ENCODE results near the gene DAPK2. TPM values are rescaled to one million over a fixed set of nuclear protein-coding genes. Genes with fewer than 3 reads are reported as not detected.

The DAPK2 gene
- total RNA-seq, 4 donors from 2014 or later: 45.1 to 244 (median 107) TPM

DNA sequence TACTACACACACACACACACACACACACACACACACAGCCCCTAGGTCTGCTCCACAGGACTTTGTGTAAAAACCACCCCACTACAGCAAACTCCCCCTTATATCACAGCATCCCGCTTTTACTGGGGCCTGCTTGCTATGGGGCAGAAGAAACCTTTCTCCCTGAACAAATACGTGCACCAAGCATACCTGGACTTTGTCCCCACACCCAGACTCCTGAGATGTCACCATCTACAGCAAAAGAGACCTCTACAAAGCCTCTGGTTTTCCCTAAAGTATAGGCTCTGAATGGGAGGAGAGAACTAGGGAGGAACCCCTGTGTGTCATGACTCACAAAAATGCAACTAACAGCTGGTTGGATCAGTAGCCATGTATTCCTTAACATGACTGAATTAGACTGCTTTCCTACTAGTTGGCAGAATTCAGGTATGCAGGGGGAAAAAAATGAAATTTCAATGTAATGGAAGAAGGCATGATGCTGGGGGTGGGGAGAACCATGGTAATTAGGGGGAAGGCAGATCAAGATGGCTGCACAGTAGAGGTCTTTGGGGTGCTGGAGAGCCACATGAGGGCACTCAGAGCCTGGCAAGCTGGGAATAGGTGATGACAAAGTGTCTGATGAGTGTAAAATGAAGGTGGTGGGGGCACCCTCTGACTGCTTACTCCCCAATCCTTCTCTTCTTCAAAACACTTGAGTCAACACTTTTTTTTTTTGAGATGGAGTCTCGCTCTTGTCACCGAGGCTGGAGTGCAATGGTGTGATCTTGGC, 45.9 kb downstream of the DAPK2 start:
- no peaks in the 10 kb centered on the region for H3K9me3 ChIP-seq
- peaks cover 7 to 47% (median 26%) of the 10 kb centered on the region in 4 donors for H3K4me1 ChIP-seq
- intact Hi-C loops (cut with DNase I; ENCODE audit: low total_unique reads) (no loop called here), in situ Hi-C loops (cut with MboI; ENCODE audit: low pct_ligation_motif_present in 1 of 4, low pct_unique_long_range_greater_than_20kb in 1 of 4, low sequenced_read_pairs in 3 of 4) (no loop called here)
- no peaks in the 10 kb centered on the region for H3K36me3 ChIP-seq
- no peaks in the 10 kb centered on the region for H3K27me3 ChIP-seq
- no peak for DNase-seq
- TF ChIP-seq POLR2A (IDR thresholded peaks at IDR 0.05) (no peak), EP300 (IDR thresholded peaks at IDR 0.05; ENCODE audit: low read depth) (no peak), POLR2AphosphoS5 (IDR thresholded peaks at IDR 0.05) (no peak)
- TF ChIP-seq, protein P1, sequence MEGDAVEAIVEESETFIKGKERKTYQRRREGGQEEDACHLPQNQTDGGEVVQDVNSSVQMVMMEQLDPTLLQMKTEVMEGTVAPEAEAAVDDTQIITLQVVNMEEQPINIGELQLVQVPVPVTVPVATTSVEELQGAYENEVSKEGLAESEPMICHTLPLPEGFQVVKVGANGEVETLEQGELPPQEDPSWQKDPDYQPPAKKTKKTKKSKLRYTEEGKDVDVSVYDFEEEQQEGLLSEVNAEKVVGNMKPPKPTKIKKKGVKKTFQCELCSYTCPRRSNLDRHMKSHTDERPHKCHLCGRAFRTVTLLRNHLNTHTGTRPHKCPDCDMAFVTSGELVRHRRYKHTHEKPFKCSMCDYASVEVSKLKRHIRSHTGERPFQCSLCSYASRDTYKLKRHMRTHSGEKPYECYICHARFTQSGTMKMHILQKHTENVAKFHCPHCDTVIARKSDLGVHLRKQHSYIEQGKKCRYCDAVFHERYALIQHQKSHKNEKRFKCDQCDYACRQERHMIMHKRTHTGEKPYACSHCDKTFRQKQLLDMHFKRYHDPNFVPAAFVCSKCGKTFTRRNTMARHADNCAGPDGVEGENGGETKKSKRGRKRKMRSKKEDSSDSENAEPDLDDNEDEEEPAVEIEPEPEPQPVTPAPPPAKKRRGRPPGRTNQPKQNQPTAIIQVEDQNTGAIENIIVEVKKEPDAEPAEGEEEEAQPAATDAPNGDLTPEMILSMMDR (IDR thresholded peaks at IDR 0.05): no peak
- WGBS, 2 donors (ENCODE audit: low coverage in 1 of 2): 69 to 100% methylated on average over 2 to 4 of the region's 4 CpGs
- no peak overlapping the region for H3K27ac ChIP-seq
- no peak overlapping the region for H3K4me3 ChIP-seq

DNA sequence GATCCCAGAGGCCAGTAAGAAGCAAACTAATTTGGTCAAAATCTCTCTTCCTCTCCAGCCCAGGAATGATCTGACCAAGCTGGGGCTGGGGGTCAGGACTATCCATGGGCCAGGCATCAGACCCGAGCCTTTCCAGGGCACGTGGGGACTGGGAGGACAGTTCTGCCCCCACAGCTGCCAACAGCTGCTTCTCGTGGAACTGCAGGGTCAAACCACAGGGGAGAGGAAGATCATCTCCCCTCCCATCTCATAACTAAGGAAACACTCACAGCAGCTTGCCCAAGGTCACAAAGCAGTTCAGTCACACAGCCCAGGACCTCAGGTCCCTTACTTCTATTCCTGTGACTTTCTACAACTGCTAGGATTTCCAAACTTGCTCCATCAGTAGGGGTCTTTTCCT, 47.1 kb downstream of the DAPK2 start:
- H3K9me3 ChIP-seq: no peaks in the 10 kb centered on the region
- in situ Hi-C loops (cut with MboI; ENCODE audit: low pct_ligation_motif_present in 1 of 4, low pct_unique_long_range_greater_than_20kb in 1 of 4, low sequenced_read_pairs in 3 of 4) (no loop called here), intact Hi-C loops (cut with DNase I; ENCODE audit: low total_unique reads) (no loop called here)
- H3K4me3 ChIP-seq: no peak overlapping the region
- no peaks in the 10 kb centered on the region for H3K36me3 ChIP-seq
- WGBS, 2 donors (ENCODE audit: low coverage in 1 of 2): 56% methylated on average over 3 of the region's 3 CpGs; no CpG with 5 or more reads in 1 of the 2 donors
- peak overlapping the region in 1 of 4 donors; percentile 20 for H3K27ac ChIP-seq
- TF ChIP-seq POLR2AphosphoS5 (IDR thresholded peaks at IDR 0.05): peak in 2 of 3 donors; percentile 39 to 40
- TF ChIP-seq, protein P1 (IDR thresholded peaks at IDR 0.05): no peak
- H3K4me1 ChIP-seq: peaks cover 3 to 36% (median 16%) of the 10 kb centered on the region in 4 donors
- DNase-seq: no peak
- H3K27me3 ChIP-seq: no peaks in the 10 kb centered on the region

DNA sequence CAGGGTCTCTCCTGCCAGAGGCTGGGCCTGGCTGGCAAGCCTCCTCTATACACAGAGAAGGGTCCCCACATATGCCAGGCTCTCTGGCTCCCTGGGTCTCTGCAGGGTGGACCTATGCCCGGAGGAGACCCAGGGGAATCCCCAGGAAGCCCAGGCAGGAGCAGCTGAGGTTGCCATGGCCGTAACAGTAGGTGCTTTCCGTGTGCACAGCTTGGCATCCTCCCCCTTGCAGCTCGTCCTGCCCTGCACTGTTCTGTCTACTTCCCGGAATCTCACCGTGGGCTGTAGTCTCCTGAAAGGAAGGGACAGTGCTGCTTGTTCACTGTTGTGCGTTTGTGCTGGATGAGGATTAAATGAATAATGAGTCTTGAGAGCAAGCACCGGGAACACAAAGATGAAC, 47.8 kb downstream of the DAPK2 start:
- WGBS, 2 donors (ENCODE audit: low coverage in 1 of 2): 54 to 63% methylated on average over 2 to 8 of the region's 8 CpGs
- Histone ChIP-seq H3K36me3 (no peaks in the 10 kb centered on the region), H3K27ac (no peak overlapping the region), H3K4me1 (peaks cover under 1 to 36% (median 13%) of the 10 kb centered on the region in 4 donors), H3K9me3 (no peaks in the 10 kb centered on the region), H3K27me3 (no peaks in the 10 kb centered on the region), H3K4me3 (no peak overlapping the region)
- no peak for TF ChIP-seq EP300 (IDR thresholded peaks at IDR 0.05; ENCODE audit: low read depth)
- TF ChIP-seq POLR2A (IDR thresholded peaks at IDR 0.05): no peak
- TF ChIP-seq, protein P1 (IDR thresholded peaks at IDR 0.05): no peak
- no peak for TF ChIP-seq POLR2AphosphoS5 (IDR thresholded peaks at IDR 0.05)
- in situ Hi-C loops (cut with MboI; ENCODE audit: low pct_ligation_motif_present in 1 of 4, low pct_unique_long_range_greater_than_20kb in 1 of 4, low sequenced_read_pairs in 3 of 4) (no loop called here), intact Hi-C loops (cut with DNase I; ENCODE audit: low total_unique reads) (no loop called here)
- peak; percentile 4 for DNase-seq

DNA sequence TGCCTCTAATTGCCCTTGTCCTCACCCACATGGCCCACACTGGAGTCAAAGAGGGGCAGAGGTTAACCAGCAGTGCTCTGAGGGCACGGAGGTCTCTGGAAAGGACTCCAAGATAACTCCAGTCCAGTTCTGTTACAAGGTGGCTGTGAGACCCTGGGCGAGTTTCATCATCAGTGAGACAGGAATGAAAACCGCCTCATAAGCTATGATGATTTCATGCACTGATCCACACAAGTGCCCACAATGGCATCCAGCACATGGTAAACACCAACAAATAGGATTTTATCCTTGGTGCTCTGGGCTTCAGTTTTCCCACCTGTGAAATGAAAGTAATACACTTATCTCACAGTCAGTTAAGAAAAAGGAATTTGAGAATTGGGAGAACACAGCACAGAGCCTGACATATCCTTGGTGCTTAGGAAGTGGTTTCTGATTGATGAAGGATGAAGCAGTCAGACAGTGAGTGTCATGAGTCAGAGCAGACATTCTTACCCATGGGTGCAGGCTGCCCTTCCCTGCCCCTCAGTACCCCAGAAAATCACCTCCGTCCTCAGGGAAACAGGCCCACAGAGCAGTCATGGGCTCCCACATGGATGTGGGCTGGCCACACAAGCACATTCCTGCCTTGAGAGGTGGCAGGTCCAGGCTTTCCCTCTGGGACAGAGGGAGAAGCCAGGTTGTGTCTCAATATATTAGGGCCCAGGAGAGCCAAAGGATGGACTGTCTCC, 48.4 kb downstream of the DAPK2 start:
- in situ Hi-C loops (cut with MboI; ENCODE audit: low pct_ligation_motif_present in 1 of 4, low pct_unique_long_range_greater_than_20kb in 1 of 4, low sequenced_read_pairs in 3 of 4): no loop called here
- Histone ChIP-seq H3K4me1 (peaks cover 3 to 40% (median 14%) of the 10 kb centered on the region in 4 donors), H3K36me3 (no peaks in the 10 kb centered on the region), H3K9me3 (no peaks in the 10 kb centered on the region), H3K27me3 (no peaks in the 10 kb centered on the region), H3K4me3 (no peak overlapping the region), H3K27ac (no peak overlapping the region)
- TF ChIP-seq, protein P1 (IDR thresholded peaks at IDR 0.05): no peak
- no peak for TF ChIP-seq POLR2A (IDR thresholded peaks at IDR 0.05)
- no peak for TF ChIP-seq EP300 (IDR thresholded peaks at IDR 0.05; ENCODE audit: low read depth)
- TF ChIP-seq POLR2AphosphoS5 (IDR thresholded peaks at IDR 0.05): no peak
- no peak for DNase-seq
- intact Hi-C loops (cut with DNase I; ENCODE audit: low total_unique reads): no loop called here
- 94 to 100% methylated on average over 1 to 4 of the region's 4 CpGs for WGBS, 2 donors (ENCODE audit: low coverage in 1 of 2)

All from transverse colon (tissue), 4 donors.